ENCODE results near the gene DNAJB12.
"Not testable (repeated sequence)": the region's sequence is repeated elsewhere in the genome, so short reads cannot be mapped to it uniquely, and the experiment has no call there.

The DNAJB12 gene

DNA sequence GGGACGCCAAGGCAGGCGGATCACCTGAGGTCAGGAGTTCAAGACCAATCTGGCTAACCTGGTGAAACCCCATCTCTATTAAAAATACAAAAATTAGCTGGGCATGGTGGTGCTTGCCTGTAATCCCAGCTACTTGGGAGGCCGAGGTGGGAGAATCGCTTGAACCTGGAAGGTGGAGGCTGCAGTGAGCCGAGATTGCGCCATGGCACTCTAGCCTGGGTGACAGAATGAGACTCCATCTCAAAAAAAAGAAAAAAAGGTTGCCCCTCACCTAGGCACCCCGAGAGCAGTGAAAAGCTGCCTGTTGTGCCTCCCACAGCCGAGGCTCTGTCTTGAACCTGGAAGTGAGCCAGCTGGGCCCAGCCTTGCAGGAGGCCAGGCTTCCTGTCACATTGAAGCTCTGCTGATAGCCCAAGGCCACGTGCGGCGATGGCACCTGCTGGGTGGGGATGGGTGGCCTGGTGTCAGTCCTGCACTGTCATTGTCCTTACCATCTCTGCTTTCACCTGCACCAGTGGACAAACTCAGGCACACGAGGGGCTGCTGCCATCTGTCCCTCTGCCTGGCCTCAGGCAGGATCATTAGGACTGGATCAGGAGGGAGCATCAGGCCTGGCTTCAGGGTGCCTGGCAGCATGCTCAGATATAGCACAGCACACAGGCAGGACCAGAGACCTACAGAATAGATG, 37.8 kb downstream of the DNAJB12 start:
- no peak for DNase-seq (ENCODE audit: low read depth in 2 of 2)

DNA sequence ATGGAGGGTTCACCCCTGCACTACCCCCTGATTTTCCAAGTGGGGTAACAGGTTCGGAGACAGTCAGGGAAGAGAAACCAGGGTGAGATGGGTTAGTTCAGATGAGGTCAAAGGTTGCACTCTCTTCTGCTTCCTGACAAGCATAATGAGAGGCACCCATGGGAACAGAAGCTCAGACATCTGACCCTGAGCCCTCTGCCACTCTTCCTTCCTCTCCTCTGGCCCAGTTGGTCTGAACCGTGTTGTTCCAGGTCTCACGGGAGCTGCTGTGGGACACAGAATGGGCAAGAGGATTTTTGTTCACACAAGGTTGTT, 38.4 kb downstream of the DNAJB12 start:
- no peak for DNase-seq (ENCODE audit: low read depth in 2 of 2)

DNA sequence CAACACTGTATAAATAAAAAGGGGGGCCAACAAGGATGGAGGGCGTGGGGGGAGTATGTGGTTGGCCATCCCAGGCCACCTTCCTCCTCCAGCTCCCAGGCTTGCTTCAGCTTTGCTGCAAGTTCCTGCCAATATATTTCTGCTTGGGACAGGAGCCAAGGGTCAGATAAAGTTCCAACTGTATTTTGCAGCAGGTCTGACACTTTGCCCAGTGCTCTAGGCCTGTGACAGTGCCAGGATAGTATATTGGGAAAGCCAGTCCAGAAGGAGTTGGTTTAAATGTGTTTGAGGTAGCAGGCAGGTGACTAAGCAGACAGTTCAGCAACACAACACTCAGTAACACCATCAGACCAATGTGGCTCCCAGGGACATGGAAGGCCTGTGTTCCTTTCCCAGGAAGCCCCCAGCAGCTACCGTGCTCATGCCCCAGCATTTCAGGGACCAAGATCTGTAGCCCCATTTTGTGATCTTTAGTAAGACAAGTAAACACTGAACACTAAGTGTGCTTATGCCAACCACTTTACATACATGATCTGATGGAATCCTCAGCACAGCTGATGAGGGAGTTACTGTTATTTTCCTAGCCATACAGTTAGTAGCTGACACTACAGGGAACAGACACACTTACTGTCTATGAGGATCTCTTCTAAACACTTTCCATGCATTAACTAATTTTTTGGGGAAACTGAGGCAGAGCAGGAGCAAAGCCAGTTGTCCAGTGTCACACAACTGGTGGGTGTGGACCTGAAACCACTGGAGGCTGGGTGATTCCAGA, 38.9 kb downstream of the DNAJB12 start:
- no peak for DNase-seq (ENCODE audit: low read depth in 2 of 2)

DNA sequence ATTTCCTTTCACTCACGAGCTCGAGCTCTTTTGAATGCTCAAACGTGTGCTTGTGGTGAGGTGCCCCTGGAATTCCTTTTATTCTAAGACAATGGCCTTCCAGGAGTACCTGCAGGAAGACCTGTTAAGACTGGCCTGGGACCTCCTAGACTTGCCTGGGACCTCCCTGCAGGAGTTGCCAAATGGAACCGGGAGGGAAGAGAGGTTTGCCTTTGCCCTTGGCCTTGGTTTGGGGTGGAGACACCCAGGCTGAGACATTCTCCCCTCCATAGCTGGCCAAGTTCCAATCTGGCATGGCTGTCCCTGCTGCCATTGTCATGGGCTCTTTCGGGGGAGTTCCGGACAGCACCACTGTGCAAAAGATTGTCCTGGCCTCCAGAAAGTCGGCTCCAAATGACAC, 39.7 kb downstream of the DNAJB12 start:
- DNase-seq (ENCODE audit: low read depth in 2 of 2): no peak

DNA sequence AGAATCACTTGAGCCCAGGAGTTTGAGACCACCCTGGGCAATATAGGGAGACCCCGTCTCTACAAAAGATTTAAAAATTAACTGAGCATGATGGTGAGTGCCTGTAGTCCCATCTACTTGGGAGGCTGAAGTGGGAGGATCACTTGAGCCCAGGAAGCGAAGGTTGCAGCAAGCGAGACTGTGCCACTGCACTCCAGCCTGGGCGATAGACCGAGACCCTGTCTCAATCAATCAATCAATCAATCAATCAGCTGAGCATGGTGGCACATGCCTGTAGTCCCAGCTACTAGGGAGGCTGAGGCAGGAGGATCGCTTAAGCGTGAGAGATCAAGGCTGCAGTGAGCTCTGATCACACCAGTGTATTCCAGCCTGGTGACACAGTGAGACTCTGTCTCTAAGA, 40.5 kb downstream of the DNAJB12 start:
- DNase-seq (ENCODE audit: low read depth in 2 of 2): no peak

DNA sequence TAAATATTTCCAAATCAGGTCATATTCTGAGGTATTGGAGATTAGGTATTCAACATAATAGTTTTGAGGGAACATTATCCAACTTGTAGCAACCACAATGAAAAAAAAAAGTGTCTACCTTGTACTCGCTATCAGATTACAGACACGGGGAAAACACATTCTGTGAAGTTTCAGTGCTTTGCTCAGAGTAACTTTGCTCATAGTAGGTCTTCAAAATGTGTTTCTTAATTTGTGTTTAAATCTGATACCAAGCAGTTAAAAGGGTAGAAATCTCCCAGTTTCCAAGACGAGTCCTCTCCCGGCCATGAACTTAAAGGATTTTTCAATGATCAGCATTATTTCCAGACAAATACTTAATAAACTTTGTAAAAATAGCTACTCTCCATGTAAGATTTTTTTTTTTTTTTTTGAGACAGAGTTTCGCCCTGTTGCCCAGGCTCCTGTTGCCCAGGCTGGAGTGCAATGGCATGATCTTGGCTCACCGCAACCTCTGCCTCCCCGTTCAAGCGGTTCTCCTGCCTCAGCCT, 41.8 kb downstream of the DNAJB12 start:
- no peak for DNase-seq (ENCODE audit: low read depth in 2 of 2)

DNA sequence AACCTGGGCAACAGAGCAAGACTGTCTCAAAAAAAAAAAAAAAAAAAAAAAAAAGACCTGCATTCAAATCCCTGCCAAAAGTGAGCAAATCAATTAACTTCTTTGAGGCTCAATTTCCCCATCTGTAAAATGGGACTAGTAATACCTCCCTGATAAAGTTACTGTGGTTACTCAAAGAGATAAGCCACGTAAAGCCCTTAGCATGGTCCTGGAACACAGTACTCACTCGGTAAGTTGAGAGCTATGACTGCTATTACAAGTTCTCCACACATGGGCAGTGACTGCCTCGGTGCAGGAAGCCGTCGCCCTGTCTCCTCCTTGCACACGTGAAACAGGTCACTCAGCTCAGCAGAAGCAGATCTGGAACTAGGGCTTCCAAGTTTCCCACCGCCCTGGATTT, 43.1 kb downstream of the DNAJB12 start:
- no peak for DNase-seq (ENCODE audit: low read depth in 2 of 2)

DNA sequence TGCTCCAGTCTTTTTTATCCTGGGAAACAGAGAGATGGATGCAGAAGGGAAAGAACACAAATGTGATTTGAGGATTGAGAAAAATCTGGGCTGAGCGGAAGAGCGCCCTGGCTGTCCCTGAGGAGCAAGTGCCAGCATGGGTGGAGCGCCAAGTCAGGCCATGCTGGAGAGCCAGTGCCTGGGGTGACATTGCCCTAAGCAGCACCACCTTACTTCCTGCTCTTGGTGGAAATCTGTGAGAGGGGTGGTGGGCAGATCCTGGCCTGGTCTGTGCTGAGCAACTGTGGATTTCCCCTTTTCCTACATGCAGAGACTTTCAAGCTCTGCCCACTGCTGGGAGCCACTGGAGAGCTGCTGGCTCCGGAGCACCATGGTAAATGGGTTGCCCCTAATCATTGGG, 44.1 kb downstream of the DNAJB12 start:
- no peak for DNase-seq (ENCODE audit: low read depth in 2 of 2)

DNA sequence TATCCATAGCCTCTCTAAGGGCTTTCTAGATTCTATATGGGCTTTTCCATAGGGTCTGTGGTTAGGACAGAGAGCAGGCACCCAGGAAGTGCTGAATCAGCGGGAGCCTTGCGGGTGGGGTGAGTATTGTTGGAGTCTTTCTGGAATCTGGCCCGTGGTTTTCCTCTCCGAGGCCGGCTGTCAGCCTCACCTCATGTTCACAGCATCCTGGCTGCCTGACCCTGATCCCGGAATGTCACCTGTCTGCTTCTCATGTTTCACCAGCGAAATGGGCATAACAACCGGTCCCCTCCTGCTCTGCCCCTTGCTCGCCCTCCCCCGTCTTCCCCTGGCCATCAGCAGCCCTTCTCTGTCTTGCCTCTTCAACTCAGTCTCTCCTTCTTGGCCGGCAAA, 44.5 kb downstream of the DNAJB12 start:
- no peak for DNase-seq (ENCODE audit: low read depth in 2 of 2)

DNA sequence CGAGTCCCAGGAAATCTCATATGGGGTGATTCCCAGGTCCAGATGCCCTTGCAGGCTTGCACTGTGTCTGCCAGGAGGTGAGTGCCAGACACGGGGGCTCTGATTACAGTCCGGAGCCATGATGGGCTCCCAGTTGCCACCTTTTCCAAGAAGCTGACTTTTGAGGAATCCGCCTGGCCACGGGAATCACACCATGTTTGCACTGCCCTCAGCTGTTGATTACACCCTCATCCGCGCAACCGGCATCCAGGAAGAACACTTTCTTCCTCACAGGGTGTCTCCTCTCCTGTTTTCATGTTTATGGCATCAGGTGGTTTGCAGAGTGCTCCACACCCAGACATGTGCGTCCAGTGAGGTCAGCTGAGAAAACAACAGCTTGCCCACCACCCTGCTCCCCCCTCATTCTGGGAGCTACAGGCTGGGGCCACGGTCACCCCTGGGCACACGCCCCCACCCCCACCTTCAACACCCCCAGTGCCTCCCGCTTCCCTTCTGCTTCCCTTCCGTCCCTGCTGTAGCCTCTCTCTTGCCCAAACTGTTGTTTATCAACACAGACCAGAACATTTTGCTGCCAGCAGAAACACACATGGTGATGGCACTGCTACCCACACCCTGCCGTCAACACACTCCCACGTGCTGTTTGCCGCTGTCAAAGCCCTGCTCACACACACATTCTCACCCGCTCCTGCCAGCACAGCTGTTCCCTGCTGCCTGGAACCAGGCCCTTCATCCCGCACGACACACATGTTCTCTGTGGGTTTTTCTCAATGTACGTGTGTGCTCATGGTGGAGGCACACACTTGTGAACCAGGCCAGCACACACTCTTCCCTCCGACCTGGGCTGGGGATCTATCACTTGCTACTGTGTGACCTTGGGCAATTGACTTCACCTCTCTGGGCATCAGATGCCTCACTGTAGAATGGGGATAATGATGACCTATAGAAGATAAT, 45.2 kb downstream of the DNAJB12 start:
- no peak for DNase-seq (ENCODE audit: low read depth in 2 of 2)

DNA sequence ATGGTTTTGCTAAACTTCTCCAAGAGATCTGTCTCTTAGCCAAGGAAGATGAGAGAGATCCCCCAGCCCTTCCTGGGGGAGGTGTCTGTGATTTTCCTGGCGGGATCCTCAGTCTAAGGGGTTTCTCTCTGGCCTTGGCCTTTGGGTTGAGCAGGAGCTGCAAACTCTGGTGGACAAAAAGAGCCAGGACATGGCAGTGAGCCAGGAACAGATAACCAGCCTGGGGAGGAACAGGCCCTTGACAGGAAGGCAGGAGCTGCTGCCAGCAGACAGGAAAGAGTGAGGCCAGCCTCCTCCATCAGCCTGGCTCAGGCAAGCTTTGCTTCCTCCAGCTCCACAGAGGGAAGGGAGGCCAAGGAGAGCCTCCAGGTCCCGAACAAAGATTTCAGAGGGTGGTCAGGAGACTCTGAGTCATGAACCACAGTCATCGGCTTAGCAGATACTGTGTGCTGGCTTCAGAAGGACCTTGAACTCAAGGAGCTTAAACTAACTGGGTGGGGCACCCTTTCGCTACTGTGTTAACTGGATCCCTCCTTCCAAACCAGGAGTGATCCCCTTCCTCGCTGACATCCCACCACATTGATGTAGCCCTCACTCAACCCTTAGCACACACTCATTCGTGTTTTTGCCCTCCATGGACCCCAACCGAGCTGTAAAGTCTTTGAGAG, 46.3 kb downstream of the DNAJB12 start:
- no peak for DNase-seq (ENCODE audit: low read depth in 2 of 2)

DNA sequence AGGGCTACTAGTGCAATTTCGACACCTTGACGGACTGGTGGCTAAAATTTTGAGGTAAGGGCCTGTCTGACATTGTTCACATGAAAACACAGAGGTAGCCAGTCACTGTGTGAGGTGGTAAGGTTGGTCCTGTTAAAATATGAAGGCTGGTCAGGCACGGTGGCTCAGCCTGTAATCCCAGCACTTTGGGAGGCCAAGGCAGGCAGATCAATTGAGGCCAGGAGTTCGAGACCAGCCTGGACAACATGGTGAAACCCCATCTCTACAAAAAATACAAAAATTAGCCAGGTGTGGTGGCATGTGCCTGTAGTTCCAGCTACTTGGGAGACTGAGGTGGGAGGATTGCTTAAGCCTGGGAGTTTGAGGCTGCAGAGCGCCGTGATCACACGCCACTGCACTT, 47.0 kb downstream of the DNAJB12 start:
- not testable (repeated sequence) for DNase-seq (ENCODE audit: low read depth in 2 of 2)

DNA sequence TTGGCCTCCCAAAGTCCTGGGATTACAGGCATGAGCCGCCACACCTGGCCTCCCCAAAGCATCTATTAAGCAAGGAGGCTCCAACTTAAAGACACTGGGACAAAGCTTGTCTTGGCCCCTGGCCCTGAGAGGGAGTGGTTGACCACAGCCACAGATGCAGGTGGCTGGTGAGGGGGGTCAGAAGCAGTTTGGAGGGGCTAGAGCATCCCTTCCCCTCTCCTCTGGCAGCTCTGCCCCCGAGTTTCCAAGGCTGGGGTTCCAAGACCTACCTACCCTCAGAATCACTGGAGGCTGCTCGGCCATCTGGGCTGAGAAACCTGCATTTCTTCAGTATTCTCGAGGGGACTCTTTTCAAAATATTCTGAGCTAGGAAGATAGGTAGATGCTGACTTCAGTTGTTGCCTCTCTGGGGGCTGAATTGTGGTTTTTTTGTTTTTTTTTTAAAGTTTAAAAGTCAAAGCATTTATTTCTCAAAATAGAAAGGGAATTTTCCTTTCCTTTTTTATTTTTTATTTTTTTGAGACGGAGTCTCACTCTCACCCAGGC, 48.4 kb downstream of the DNAJB12 start:
- DNase-seq (ENCODE audit: low read depth in 2 of 2): no peak

DNA sequence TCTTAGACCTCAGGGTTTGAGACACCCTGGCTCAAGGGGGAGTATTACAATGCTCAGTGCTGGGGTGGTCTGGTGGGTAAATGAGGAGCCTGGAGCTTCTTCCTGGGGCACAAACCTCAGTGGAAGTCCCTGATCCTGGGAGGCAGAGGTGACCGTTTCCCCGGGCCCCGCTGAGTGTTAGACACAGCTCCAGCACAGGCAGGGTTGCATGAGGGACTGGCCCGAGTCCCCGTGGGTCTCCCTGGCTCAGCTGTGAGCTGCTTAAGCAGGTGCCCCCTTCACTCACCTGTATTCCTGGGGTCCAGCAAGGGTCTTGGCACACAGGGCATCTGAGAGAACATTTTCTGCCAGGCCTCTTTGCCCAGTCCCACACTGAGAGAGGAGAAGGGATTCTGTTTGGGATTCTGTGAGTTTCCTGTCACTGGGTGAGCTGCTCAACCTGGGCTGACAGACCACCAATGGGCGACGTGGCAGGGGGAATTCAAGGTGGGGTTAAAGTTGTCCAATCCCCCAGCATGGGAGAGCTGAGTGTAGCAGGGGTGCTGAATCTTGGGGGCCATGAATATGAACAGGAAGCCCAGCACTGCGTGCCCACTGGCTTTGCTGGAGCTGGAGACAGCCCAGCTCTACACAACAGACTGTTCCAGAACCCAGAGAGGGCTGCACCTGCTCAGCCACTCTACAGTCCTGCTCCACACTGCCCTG, 51.1 kb downstream of the DNAJB12 start:
- no peak for DNase-seq (ENCODE audit: low read depth in 2 of 2)

DNA sequence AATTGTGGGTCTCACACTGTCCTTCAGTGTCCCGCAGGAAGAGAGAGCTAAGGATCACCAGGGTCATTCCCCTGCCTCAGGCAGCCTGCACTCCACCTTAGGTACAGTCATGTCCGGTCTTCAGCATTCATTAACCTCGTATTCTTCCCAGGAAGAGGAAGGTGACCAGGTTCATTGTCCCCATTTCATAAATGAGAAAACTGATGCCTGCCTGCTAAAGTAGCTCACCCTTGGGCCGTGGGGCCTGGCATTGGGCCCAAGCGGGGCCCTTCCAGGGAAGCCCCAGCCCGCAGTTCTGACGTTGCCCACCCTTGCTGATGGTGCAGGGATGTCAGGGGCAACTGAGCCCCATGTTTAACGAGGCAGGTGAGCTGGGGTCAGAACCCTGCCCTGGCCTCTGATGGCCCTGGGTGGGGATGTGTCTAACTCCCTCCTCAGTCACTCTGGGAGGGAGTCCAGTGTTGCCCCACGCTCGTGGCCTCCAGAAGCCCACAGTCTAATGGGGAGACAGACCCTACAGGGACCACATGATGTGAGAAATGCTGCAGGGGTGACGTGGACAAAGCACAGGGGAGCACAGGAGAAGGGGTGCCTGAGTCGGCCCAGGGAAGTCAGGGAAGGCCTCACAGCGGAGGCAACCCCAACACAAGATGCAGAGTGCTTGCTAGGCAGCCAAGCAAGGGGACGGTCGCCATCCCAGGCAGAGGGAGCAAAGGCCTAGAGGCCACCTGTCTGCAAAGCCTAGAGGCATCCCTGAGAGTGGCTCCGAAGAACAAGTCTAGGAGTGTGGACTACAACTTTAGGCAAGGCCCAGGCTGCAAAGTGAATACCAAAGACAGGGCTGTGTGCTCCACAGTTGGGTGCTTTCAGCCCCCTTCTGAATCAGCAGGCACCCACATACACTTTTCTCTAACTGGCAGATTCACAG, 55.9 kb downstream of the DNAJB12 start:
- DNase-seq (ENCODE audit: low read depth in 2 of 2): no peak

DNA sequence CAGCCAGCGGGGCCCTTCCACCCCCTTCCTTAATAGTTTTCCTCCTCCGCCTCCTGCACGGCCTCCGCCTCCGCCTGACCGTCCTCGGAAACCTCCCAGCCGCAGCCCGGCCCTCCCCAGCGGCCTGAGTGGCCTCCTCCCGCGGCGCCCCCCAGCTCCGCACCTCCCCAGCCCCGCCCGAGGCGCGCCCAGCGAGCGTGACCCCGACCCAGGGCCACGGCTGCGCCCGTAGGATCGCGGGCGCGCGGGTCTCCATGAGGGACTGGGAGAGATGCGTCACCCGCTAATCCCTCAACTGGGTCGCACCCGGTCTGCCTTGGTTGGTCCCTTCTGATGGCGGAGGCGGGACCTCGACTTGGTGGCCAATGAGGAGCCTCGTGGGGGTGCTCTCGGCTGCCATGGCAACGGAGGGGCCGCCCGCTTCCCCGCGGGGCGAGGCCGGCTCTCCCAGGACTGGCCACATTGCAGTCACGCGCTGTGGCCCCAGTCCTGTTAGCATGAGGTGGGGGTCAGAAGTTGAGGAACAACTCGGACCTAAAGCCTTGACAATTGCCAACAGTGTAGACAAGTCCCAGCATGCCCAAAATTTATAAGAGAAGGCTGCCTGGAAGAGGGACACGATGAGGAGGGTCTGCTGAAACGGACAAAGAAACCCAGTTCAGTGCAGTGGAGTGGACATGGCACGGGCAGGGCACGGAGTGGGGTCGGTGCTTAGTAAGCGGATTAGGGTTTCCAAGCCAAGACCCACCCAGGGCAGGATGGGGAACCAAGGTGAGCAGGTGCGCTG, 56.7 kb downstream of the DNAJB12 start:
- peak; percentile 76 to 87 for DNase-seq (ENCODE audit: low read depth in 2 of 2)

DNA sequence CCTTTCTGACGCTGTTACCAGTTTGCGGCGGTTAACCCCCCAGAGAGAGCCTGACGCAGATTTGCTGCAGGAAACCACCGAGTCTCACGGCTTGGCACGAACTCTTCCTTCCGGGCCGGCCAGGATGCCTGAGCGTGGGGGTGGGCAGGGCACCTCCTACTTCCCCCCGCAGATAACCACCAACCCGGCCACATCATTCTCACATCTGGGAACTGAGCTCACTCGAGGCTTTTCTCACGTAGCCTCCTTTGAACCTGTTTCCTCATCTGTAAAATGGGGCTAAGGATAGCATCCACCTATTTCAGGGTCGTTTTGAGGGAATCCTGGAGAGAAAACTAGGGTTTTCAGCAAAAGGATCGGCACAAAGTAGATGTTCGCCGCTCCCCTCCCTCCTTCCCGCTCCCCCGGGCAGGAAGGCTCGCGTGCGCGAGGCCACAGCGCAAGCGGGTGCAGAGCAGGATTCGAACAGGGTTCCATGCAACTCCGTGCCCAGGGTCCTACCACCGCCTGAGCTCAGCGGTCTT, 57.4 kb downstream of the DNAJB12 start:
- peak; percentile 92 to 94 for DNase-seq (ENCODE audit: low read depth in 2 of 2)

DNA sequence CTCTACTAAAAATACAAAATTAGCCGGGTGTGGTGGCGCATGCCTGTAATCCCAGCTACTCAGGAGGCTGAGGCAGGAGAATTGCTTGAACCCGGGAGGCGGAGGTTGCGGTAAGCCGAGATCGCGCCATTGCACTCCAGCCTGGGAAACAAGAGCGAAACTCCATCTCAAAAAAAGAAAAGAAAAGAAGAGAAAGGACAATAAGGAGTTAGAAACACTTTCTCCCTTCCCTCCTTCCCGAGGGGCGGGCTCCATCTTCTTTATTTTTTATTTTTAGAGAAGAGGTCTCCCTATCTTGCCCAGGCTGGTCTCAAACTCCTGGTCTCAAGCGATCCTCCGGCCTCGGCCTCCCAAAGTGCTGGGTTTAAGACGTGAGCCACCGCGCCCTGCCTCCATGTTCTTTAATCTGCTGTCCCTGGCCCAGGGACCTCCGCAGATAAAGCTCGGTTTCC, 57.9 kb downstream of the DNAJB12 start:
- DNase-seq (ENCODE audit: low read depth in 2 of 2): not testable (repeated sequence)
